OCI-LY7 (cell line): ENCODE results near the gene LRRC63. TPM values are rescaled to one million over a fixed set of nuclear protein-coding genes. Genes with fewer than 3 reads are reported as not detected.
A peak's percentile ranks its signal among the peaks of the same experiment; 100 is the strongest.

Experiments used
- BruUV-seq: library from RNA; stranded (reverse); fragments of 400-500 nt; replicated peaks from 2 replicates; lab custom pipeline; 2021; lab: Mats Ljungman, UMichigan
- CTCF ChIA-PET: fragments of 300-600 bp; sonication (Branson Sonifier 250); formaldehyde crosslinking; loops from one replicate; lab custom pipeline; 2022; ENCODE audit warnings: antibody characterized with exemption; ENCODE audit not compliant: unreplicated experiment; lab: Charles Lee
- POLR2A ChIA-PET: fragments of 300-600 bp; sonication (Branson Sonifier 250); formaldehyde crosslinking; loops from one replicate; lab custom pipeline; 2022; ENCODE audit warnings: antibody characterized with exemption; lab: Charles Lee
- DNase-seq: peaks from one replicate; pipeline ENCODE4 v3.0.0-alpha.2; 2015; ENCODE audit warnings: low spot score
- H2AFZ ChIP-seq: fragments of 200-600 bp; sonication (generic), shearing (Covaris generic); 2 replicates; pipeline ENCODE4 v1.6.1; 2014; ENCODE audit warnings: mild to moderate bottlenecking, antibody characterized with exemption, low read length, moderate library complexity
- H3K27ac ChIP-seq: fragments of 200-600 bp; sonication (generic); 2 replicates; pipeline ENCODE4 v1.5.1; 2014; ENCODE audit warnings: mixed run types, low read depth, mild to moderate bottlenecking, moderate library complexity, low read length, inconsistent platforms; ENCODE audit not compliant: poor library complexity, severe bottlenecking
- H3K36me3 ChIP-seq: fragments of 200-600 bp; sonication (generic); 2 replicates; pipeline ENCODE4 v1.6.1; 2014; ENCODE audit warnings: mild to moderate bottlenecking, antibody characterized with exemption, low read length, moderate library complexity, mixed read lengths; ENCODE audit not compliant: insufficient read depth
- H3K4me1 ChIP-seq: fragments of 200-600 bp; sonication (generic); 2 replicates; pipeline ENCODE4 v1.5.1; 2014; ENCODE audit warnings: mild to moderate bottlenecking, low read length; ENCODE audit not compliant: insufficient read depth, poor library complexity, severe bottlenecking
- H3K4me2 ChIP-seq: fragments of 200-600 bp; sonication (generic); 2 replicates; pipeline ENCODE4 v1.6.1; 2014; ENCODE audit warnings: mild to moderate bottlenecking, low read length
- H3K4me3 ChIP-seq: fragments of 200-600 bp; sonication (generic); 2 replicates; pipeline ENCODE4 v1.5.1; 2014; ENCODE audit warnings: mild to moderate bottlenecking, low read depth, low read length; ENCODE audit not compliant: poor library complexity, severe bottlenecking
- H3K79me2 ChIP-seq: fragments of 200-600 bp; sonication (generic); 2 replicates; pipeline ENCODE4 v1.6.1; 2016; ENCODE audit warnings: low read depth, mild to moderate bottlenecking, low read length, moderate library complexity, mixed read lengths; ENCODE audit not compliant: insufficient read depth
- H3K9me2 ChIP-seq: fragments of 200-600 bp; sonication (generic); 2 replicates; pipeline ENCODE4 v1.6.1; 2016; ENCODE audit warnings: mild to moderate bottlenecking, low read length, mixed read lengths; ENCODE audit not compliant: insufficient read depth
- H3K9me3 ChIP-seq: fragments of 200-600 bp; sonication (generic); 2 replicates; pipeline ENCODE4 v1.6.1; 2014; ENCODE audit warnings: mild to moderate bottlenecking, mixed run types, low read length, mixed read lengths
- H4K20me1 ChIP-seq: fragments of 200-600 bp; sonication (generic); 2 replicates; pipeline ENCODE4 v1.6.1; 2014; ENCODE audit warnings: mild to moderate bottlenecking, antibody characterized with exemption, low read length, moderate library complexity, mixed read lengths; ENCODE audit not compliant: insufficient read depth
- EZH2phosphoT487 ChIP-seq: fragments of 200-600 bp; sonication (generic); IDR thresholded peaks from 2 replicates; pipeline ENCODE4 v1.6.1; 2018; ENCODE audit warnings: low read depth, borderline replicate concordance, mild to moderate bottlenecking, mixed run types, antibody characterized with exemption, low read length, moderate library complexity, mixed read lengths
- intact Hi-C: fragments of 100-400 bp; cut with micrococcal nuclease; formaldehyde crosslinking; loops from one replicate; pipeline ENCODE4 v1.10.0; 2022; ENCODE audit not compliant: unreplicated experiment
- total RNA-seq, 2 experiments: library from RNA; depleted of rRNA in 1 of 2; stranded (reverse); fragments of >200 nt in 1 of 2; shearing (Covaris generic) in 1 of 2; gene quantifications; 2 replicates each; pipeline ENCODE4 v1.2.3, GENCODE V29; 2014 to 2022
- TF ChIP-seq, protein P1 (sequence below): fragments of 200-600 bp; sonication (generic); conservative IDR thresholded peaks from 2 replicates; pipeline ENCODE4 v1.5.1; 2014; ENCODE audit warnings: mild to moderate bottlenecking, antibody characterized with exemption, low read length, moderate library complexity, mixed read lengths

LRRC63 gene
- total RNA-seq, 2 experiments from 2014 or later: not detected

DNA sequence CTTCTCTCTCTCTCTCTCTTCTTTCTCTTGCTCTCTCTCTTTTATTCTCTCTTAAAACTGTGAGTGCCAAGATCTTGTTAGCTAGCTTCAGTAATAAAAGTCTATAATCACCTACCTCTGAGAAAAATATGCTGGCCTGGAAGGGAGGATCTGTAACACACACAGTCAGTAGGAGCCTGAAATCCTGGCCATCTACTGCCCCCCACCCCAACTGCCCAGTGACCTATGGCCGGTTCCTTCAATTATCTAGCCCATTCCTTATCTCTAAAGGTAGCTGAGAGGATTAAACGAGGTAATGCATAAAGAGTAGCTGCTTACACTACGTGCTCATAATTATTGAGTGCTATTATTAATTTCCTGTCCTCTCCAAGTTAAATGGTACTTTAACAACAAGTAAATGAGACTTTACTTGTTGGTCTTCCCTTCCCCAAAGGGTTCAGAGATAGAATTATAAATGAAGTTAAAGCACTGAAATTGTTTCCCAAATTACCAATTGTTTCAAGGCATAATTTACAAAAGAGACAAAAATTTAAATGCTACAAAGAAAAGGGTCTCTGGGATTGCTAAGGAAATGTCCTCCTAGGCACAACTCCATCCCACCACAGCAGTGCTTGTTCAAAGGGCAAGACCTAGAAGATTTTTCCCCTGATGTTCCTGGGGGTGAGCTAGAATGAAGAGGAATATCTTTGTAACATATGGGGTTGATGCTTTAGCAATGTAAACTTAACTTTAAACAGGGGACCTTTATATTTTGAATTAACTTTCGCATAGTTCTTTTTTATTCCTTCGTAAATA is 31.6 kb upstream of the LRRC63 start:
- intact Hi-C loops: loop anchor here (2.0 to 5.0 kb wide), 5 partner anchors 13 to 838 kb away; partner anchors contain the start of genes LRCH1, RUBCNL and TPT1
- TF ChIP-seq, protein P1, sequence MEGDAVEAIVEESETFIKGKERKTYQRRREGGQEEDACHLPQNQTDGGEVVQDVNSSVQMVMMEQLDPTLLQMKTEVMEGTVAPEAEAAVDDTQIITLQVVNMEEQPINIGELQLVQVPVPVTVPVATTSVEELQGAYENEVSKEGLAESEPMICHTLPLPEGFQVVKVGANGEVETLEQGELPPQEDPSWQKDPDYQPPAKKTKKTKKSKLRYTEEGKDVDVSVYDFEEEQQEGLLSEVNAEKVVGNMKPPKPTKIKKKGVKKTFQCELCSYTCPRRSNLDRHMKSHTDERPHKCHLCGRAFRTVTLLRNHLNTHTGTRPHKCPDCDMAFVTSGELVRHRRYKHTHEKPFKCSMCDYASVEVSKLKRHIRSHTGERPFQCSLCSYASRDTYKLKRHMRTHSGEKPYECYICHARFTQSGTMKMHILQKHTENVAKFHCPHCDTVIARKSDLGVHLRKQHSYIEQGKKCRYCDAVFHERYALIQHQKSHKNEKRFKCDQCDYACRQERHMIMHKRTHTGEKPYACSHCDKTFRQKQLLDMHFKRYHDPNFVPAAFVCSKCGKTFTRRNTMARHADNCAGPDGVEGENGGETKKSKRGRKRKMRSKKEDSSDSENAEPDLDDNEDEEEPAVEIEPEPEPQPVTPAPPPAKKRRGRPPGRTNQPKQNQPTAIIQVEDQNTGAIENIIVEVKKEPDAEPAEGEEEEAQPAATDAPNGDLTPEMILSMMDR: no peak
- TF ChIP-seq EZH2phosphoT487: no peak
- no TSS peak for BruUV-seq
- no peak overlapping the region for H2AFZ ChIP-seq
- H3K4me1 ChIP-seq: peaks cover 71% of the 10 kb centered on the region
- no peaks in the 10 kb centered on the region for H3K9me3 ChIP-seq
- no peaks in the 10 kb centered on the region for H3K9me2 ChIP-seq
- peaks cover 53% of the 10 kb centered on the region for H3K36me3 ChIP-seq
- ChIA-PET CTCF (interaction anchor here (0.6 kb wide), 1 partner anchor 141 kb away, joined by 3 read pairs; no protein-coding TSS in a partner anchor), POLR2A (interaction anchor here (0.6 to 5.5 kb wide), 4 partner anchors 8 to 206 kb away, joined by 3 to 37 read pairs (median 16); no protein-coding TSS in a partner anchor)
- DNase-seq: no peak
- H3K27ac ChIP-seq: peak overlapping the region; percentile 92
- H3K4me2 ChIP-seq: peak overlapping the region; percentile 89
- H4K20me1 ChIP-seq: peaks cover 39% of the 10 kb centered on the region
- H3K4me3 ChIP-seq: peak overlapping the region; percentile 92
- H3K79me2 ChIP-seq: peaks cover 86% of the 10 kb centered on the region

- TF ChIP-seq, protein P1: no peak
- TF ChIP-seq EZH2phosphoT487: no peak
- peaks cover 60% of the 10 kb centered on the region for H3K4me1 ChIP-seq
- BruUV-seq: no TSS peak
Observed at GRCh38 chr13:46181377-46181839, 30.3 kb upstream of the LRRC63 start.

More at GRCh38 chr13:46181377-46181839, 30.3 kb upstream of the LRRC63 start:
- peaks cover 26% of the 10 kb centered on the region for H4K20me1 ChIP-seq
- H3K27ac ChIP-seq: peak overlapping the region; percentile 92
- no peaks in the 10 kb centered on the region for H3K9me3 ChIP-seq
- intact Hi-C loops: loop anchor here (2.0 to 5.0 kb wide), 4 partner anchors 15 to 839 kb away; partner anchors contain the start of genes LRCH1 and TPT1
- peaks cover 74% of the 10 kb centered on the region for H3K79me2 ChIP-seq
- ChIA-PET CTCF (no interaction called here), POLR2A (interaction anchor here (0.5 to 5.5 kb wide), 6 partner anchors 10 to 190 kb away, joined by 3 to 37 read pairs (median 4); no protein-coding TSS in a partner anchor)
- no peak overlapping the region for H2AFZ ChIP-seq
- peak overlapping the region; percentile 89 for H3K4me2 ChIP-seq
- H3K9me2 ChIP-seq: no peaks in the 10 kb centered on the region
- H3K36me3 ChIP-seq: peaks cover 41% of the 10 kb centered on the region
- DNase-seq: no peak
- peak overlapping the region; percentile 92 for H3K4me3 ChIP-seq
